Peyer's patch (tissue), 4 donors: ENCODE data around the gene NRTN. TPM values are rescaled to one million over a fixed set of nuclear protein-coding genes. Genes with fewer than 3 reads are reported as not detected.
"Not testable (repeated sequence)": the region's sequence is repeated elsewhere in the genome, so short reads cannot be mapped to it uniquely, and the experiment has no call there.

Experiments used
- DNase-seq, 3 donors: peaks; one replicate each; pipeline ENCODE4 v3.0.0-alpha.2; 2017 to 2019
- H3K27ac ChIP-seq, 4 donors: fragments of 200-600 bp; sonication (generic); one replicate each; pipeline ENCODE4 v1.5.1; 2016 to 2019
- H3K27me3 ChIP-seq, 2 donors: fragments of 200-600 bp; sonication (generic); one replicate each; pipeline ENCODE4 v1.5.1; 2019
- H3K36me3 ChIP-seq, 3 donors: fragments of 200-600 bp; sonication (generic); one replicate each; pipeline ENCODE4 v1.5.1; 2016 to 2019
- H3K4me1 ChIP-seq, 4 donors: fragments of 200-600 bp; sonication (generic); one replicate each; pipeline ENCODE4 v1.5.1; 2016 to 2019
- H3K4me3 ChIP-seq, 4 donors: fragments of 200-600 bp; sonication (generic); 1 replicate in 3 of 4; 2 replicates in 1 of 4; pipeline ENCODE4 v1.5.1; 2016 to 2019; ENCODE audit warnings: mild to moderate bottlenecking in 1 of 4
- H3K9me3 ChIP-seq, 4 donors: fragments of 200-600 bp; sonication (generic); one replicate each; pipeline ENCODE4 v1.5.1; 2016 to 2019; ENCODE audit warnings: mild to moderate bottlenecking in 1 of 4
- POLR2A ChIP-seq, 2 donors: fragments of 450-650 bp; IDR thresholded peaks; one replicate each; pipeline ENCODE4 v1.5.1; 2017; ENCODE audit warnings: antibody characterized with exemption in 2 of 2, mild to moderate bottlenecking in 2 of 2, moderate library complexity in 2 of 2
- total RNA-seq, 4 donors: library from RNA; depleted of rRNA; stranded (reverse); fragments of >200 nt; gene quantifications; one replicate each; pipeline ENCODE4 v1.1.0, GENCODE V29; 2016
- TF ChIP-seq, protein P1 (sequence below), 6 experiments: fragments of 450-650 bp in 4 of 6; fragments of 200-600 bp in 2 of 6; sonication (generic) in 1 of 6; IDR thresholded peaks; one replicate each; pipeline ENCODE4 v1.5.1; 2017 to 2019; ENCODE audit warnings: antibody characterized with exemption in 6 of 6, mild to moderate bottlenecking in 3 of 6, moderate library complexity in 1 of 6

Gene NRTN
- total RNA-seq, 4 donors from 2014 or later, result 0.88 to 4.8 (median 3.5) TPM; not detected in 1

DNA sequence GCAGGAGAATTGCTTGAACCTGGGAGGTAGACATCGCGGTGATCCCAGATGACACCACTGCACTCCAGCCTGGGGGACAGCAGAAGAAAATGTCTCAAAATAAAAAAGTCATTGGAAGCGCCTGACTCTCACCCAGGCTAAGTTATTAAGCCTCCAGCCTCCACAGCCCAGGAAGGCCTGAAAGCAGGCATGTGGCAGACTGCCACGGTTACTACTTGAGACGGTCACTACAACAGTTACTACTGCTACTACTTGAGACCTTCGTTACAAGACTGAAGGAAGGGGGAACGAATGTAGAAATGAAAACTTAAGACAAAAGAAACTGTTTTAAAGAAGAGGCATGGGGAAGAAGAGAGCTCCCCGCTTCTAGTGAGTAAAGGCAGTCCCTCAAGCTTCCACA lies 29.9 kb upstream of the NRTN start:
- no peaks in the 10 kb centered on the region for H3K9me3 ChIP-seq
- TF ChIP-seq POLR2A (IDR thresholded peaks at IDR 0.05), result no peak
- TF ChIP-seq, protein P1, sequence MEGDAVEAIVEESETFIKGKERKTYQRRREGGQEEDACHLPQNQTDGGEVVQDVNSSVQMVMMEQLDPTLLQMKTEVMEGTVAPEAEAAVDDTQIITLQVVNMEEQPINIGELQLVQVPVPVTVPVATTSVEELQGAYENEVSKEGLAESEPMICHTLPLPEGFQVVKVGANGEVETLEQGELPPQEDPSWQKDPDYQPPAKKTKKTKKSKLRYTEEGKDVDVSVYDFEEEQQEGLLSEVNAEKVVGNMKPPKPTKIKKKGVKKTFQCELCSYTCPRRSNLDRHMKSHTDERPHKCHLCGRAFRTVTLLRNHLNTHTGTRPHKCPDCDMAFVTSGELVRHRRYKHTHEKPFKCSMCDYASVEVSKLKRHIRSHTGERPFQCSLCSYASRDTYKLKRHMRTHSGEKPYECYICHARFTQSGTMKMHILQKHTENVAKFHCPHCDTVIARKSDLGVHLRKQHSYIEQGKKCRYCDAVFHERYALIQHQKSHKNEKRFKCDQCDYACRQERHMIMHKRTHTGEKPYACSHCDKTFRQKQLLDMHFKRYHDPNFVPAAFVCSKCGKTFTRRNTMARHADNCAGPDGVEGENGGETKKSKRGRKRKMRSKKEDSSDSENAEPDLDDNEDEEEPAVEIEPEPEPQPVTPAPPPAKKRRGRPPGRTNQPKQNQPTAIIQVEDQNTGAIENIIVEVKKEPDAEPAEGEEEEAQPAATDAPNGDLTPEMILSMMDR (IDR thresholded peaks at IDR 0.05), result no peak
- no peaks in the 10 kb centered on the region for H3K27me3 ChIP-seq
- H3K4me3 ChIP-seq, result no peak overlapping the region
- H3K27ac ChIP-seq, result no peak overlapping the region
- DNase-seq, result no peak
- no peaks in the 10 kb centered on the region for H3K36me3 ChIP-seq
- no peaks in the 10 kb centered on the region for H3K4me1 ChIP-seq

DNA sequence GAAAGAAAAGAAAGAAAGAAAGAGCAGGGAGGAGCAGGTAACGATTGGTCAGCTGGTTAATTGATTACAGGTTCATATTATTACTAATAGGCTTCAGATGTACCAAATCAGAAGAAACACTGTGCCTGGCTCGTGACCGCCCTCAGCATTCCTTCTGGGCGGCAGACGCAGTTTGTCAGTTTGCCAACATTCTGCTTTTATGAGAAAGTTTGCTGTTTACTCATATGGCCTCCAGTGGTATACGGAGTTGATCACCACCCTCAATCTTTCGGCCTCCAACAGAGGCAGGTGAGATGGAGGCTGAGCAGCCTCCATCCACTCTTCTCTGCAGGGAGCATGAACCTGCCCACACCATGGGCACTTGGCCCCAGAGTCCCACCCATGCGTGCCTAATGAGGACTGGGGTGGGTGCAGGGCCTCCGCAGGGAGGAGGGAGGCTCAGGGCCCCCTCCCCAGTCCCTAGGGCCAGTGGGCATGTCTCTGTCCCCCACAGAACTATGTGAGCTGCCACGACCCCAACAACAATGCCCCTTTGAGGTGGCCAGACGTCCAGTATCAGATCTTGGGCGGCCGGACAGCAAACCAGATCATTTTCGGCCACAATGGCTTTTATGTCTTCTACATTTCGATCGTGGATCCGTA lies 29.1 kb upstream of the NRTN start:
- Histone ChIP-seq H3K27ac (no peak overlapping the region), H3K27me3 (no peaks in the 10 kb centered on the region)
- no peak for TF ChIP-seq POLR2A (IDR thresholded peaks at IDR 0.05)
- TF ChIP-seq, protein P1 (IDR thresholded peaks at IDR 0.05), result no peak

DNA sequence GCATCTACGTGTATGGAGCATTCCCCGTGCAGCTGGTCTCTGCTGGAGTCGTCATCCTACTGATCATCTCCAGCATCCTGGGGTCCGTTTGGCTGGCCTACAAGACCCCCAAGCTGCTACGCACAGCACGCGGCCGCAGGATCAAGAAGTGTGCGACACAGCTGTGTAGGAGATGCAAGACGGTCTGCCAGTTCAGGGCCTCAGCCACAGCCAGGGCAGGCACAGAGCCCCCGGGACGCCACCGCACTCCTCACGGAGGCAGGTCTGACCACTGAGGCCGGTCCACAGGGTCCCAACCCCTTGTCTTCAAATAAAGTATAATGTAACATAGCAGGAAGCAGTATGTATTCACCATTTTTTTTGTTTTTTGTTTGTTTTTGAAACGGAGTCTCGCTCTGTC lies 26.5 kb upstream of the NRTN start:
- DNase-seq, result no peak
- Histone ChIP-seq H3K4me3 (no peak overlapping the region), H3K27ac (no peak overlapping the region), H3K9me3 (no peaks in the 10 kb centered on the region), H3K36me3 (peaks cover 0 to 1% (median 0%) of the 10 kb centered on the region in 3 donors), H3K4me1 (no peaks in the 10 kb centered on the region), H3K27me3 (no peaks in the 10 kb centered on the region)
- TF ChIP-seq POLR2A (IDR thresholded peaks at IDR 0.05), result no peak
- TF ChIP-seq, protein P1 (IDR thresholded peaks at IDR 0.05), result no peak

More for the DNA sequence above, 29.1 kb upstream of the NRTN start:
- H3K36me3 ChIP-seq, result no peaks in the 10 kb centered on the region
- no peak for DNase-seq
- no peaks in the 10 kb centered on the region for H3K9me3 ChIP-seq
- H3K4me3 ChIP-seq, result no peak overlapping the region
- no peaks in the 10 kb centered on the region for H3K4me1 ChIP-seq

DNA sequence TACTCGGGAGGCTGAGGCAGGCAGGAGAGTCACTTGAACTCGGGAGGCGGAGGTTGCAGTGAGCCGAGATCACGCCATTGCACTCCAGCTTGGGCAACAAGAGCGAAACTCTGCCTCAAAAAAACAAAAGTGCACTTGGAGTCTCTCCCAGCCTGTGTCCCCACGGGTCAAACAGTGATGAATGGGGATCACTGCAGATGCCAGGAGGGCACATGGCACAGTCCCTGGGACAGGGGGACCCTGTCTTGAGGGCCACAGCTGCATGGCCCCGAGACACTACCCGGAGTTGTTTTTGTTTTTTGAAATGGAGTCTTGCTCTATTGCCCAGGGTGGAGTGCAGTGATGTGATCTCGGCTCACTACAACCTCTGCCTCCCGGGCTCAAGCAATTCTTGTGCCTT lies 24.0 kb upstream of the NRTN start:
- not testable (repeated sequence) for H3K9me3 ChIP-seq, DNase-seq, H3K4me3 ChIP-seq, H3K4me1 ChIP-seq, H3K27me3 ChIP-seq, H3K27ac ChIP-seq
- H3K36me3 ChIP-seq, result peaks cover 0 to 26% (median 0%) of the 10 kb centered on the region in 3 donors

DNA sequence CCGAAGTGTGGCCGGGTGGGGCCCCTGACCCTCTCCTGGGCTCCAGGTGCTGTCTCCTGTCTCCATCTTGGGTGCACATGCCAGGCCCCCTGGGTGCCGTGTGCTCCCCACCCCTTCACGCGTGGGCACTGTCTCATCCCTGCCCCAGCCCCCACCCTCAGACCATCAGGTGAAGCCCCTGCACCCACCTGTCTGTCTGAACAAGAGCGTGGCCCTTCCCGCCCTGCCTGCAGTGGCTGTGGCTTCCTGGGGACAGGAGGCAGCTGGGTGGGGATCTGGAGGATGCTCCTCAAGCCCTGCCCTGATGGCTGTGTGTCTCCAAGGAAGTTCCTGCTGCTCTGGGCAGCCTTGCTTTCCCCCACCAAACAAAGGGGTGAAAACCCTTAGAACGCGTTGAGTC lies 22.5 kb upstream of the NRTN start:
- no peak overlapping the region for H3K27ac ChIP-seq
- DNase-seq, result no peak
- H3K36me3 ChIP-seq, result peaks cover 0 to 41% (median 0%) of the 10 kb centered on the region in 3 donors
- H3K4me3 ChIP-seq, result no peak overlapping the region
- no peaks in the 10 kb centered on the region for H3K9me3 ChIP-seq
- no peaks in the 10 kb centered on the region for H3K27me3 ChIP-seq
- H3K4me1 ChIP-seq, result no peaks in the 10 kb centered on the region
- TF ChIP-seq, protein P1 (IDR thresholded peaks at IDR 0.05), result no peak
- no peak for TF ChIP-seq POLR2A (IDR thresholded peaks at IDR 0.05)

DNA sequence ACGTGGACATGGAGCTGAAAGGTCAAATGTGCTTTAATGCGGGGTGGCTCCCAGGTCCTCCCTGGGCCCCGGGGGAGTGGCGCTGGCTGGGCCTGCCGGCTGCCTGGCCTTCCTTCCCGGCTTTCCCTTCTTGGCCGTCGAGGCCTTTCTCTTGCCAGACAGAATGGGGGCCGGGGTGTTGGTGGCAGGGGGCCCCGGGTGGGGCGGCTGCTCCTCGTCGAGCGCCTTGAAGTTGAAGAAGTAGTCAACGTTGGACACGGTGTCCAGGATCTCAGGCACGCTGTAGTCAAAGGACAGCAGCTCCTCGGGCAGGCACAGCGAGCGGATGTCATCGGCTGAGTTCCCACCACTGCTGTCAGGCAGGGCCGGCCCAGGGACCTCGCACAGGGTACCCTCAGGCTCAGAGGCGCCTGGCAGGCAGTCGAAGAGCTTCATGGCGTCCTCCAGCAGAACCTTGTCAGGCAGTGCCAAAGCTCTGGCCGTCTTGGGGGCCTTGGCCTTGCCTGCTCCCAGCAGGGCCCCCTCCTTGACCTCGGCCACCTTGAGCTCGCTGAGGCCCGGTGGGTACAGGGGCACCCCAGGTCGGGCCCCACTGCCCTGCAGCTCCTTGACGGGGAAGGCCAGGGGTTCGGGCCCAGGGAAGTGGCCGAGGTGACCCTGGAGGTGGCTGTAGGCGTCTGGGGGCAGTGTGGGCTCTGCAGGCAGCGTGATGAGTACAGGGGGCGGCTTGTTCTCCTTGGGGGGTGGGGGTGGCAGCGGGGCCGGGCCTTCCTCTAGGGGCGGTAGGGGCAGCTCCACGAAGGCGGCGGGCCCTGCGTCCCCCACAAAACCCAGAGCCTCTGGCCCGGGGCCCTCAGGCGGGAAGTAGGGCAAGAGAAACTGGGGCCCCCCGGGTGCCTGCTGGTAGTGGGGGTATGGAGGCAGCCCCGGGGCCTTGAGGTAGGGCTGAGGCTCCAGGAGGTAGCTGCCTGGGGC lies 21.6 kb upstream of the NRTN start:
- DNase-seq, result no peak
- Histone ChIP-seq H3K27ac (no peak overlapping the region), H3K27me3 (no peaks in the 10 kb centered on the region), H3K4me3 (no peak overlapping the region), H3K9me3 (no peaks in the 10 kb centered on the region), H3K36me3 (peaks cover 0 to 50% (median 0%) of the 10 kb centered on the region in 3 donors), H3K4me1 (no peaks in the 10 kb centered on the region)
- TF ChIP-seq, protein P1 (IDR thresholded peaks at IDR 0.05), result no peak
- TF ChIP-seq POLR2A (IDR thresholded peaks at IDR 0.05), result no peak
